HG02588 (cell line): ENCODE results near the gene CDC14B.

ENCODE experiments used
- ATAC-seq: cut with Tn5 transposase; IDR thresholded peaks from one replicate; pipeline ENCODE4 v1.9.1; 2021; ENCODE audit warnings: mild to moderate bottlenecking, moderate library complexity; ENCODE audit not compliant: unreplicated experiment

The CDC14B gene

DNA sequence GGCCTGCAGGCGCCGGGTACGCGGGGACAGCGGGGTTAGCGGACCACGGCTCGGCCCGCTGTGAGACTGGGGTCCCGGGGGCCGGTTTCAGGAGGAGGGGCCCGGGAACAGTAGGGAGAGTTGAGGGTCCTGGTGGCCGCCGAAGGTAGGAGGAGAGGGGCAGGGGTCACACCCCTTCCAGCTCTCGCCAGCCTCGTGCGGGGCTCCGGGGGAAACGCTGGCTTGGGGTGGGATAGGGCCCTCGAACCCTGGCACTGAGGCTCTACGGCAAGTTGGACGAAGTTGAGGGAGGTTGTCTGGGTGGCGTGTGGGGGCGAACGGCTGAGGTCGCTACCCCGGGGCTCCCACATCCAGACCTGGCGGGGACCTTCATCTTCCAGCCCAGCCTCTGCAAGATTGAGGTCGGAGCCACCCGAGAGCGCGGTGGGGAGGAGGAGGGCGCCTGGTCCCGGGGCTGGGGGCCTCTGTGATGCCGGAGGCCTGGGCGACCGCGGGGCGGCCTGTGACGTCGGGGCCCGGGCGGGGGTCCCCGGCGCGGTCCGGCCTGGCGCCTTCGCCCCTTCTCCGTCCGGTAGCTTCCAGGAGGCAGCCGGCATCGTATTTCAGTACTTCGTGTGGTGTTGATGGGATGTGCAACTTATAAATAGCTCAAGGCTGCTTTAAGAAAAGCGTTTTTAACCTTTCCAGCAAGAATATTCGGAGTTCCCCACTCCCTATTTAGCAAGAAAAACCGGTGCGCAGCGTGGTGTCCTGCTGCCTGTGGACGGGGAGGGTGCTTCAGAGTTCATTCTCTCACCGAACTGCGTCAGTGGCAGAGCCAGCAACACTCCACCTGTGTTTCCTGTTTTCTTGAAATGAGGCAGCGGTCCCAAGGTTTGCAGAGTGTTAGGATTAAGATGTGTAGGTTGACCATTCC is 168.8 kb downstream of the CDC14B start:
- no peak for ATAC-seq
